Colon (tissue), 2 donors: Measurements from ENCODE around the gene HNRNPC.
"Not testable (repeated sequence)": the region's sequence is repeated elsewhere in the genome, so short reads cannot be mapped to it uniquely, and the experiment has no call there.

Source experiments
- FAIRE-seq: peaks from 2 replicates; lab custom pipeline; 2012; peaks lifted over from hg19 to GRCh38; lab: Jason Lieb, UNC
- donor health status: control.
- donor health status: control.

HNRNPC gene

GRCh38 chr14:21244544-21244943 is 24.7 kb downstream of the HNRNPC start:
- no peak for FAIRE-seq

GRCh38 chr14:21241218-21241819 is 27.9 kb downstream of the HNRNPC start:
- FAIRE-seq: no peak

- no peak for FAIRE-seq
Observed at GRCh38 chr14:21240417-21240816, 28.8 kb downstream of the HNRNPC start.

GRCh38 chr14:21238823-21239518 is 30.3 kb downstream of the HNRNPC start:
- FAIRE-seq: no peak

- FAIRE-seq: no peak
Observed at GRCh38 chr14:21236948-21237797, 32.1 kb downstream of the HNRNPC start.

GRCh38 chr14:21234112-21234511 is 35.1 kb downstream of the HNRNPC start:
- FAIRE-seq: no peak

GRCh38 chr14:21233457-21234076 is 35.7 kb downstream of the HNRNPC start:
- no peak for FAIRE-seq

GRCh38 chr14:21231020-21231652 is 38.1 kb downstream of the HNRNPC start:
- no peak for FAIRE-seq

GRCh38 chr14:21229821-21230220 is 39.4 kb downstream of the HNRNPC start:
- no peak for FAIRE-seq

- no peak for FAIRE-seq
Observed at GRCh38 chr14:21227981-21228380, 41.3 kb downstream of the HNRNPC start.

- no peak for FAIRE-seq
Observed at GRCh38 chr14:21227150-21227549, 42.1 kb downstream of the HNRNPC start.

GRCh38 chr14:21226467-21226866 is 42.8 kb downstream of the HNRNPC start:
- no peak for FAIRE-seq

GRCh38 chr14:21225164-21225563 is 44.1 kb downstream of the HNRNPC start:
- FAIRE-seq: not testable (repeated sequence)

GRCh38 chr14:21220874-21221477 is 48.3 kb downstream of the HNRNPC start:
- no peak for FAIRE-seq

GRCh38 chr14:21219561-21220111 is 49.6 kb downstream of the HNRNPC start:
- no peak for FAIRE-seq

GRCh38 chr14:21219120-21219519 is 50.1 kb downstream of the HNRNPC start:
- FAIRE-seq: no peak

- FAIRE-seq: no peak
Observed at GRCh38 chr14:21215879-21216251, 53.4 kb downstream of the HNRNPC start.

GRCh38 chr14:21215130-21215878 is 53.9 kb downstream of the HNRNPC start:
- no peak for FAIRE-seq

- FAIRE-seq: no peak
Observed at GRCh38 chr14:21213652-21214051, 55.6 kb downstream of the HNRNPC start.

- FAIRE-seq: not testable (repeated sequence)
Observed at GRCh38 chr14:21212824-21213223, 56.4 kb downstream of the HNRNPC start.

GRCh38 chr14:21211509-21211908 is 57.7 kb downstream of the HNRNPC start:
- FAIRE-seq: no peak
